ENCODE measurements around the gene TTC28. TPM values are rescaled to one million over a fixed set of nuclear protein-coding genes. Genes with fewer than 3 reads are reported as not detected.

Gene TTC28
- polyA plus RNA-seq, 1 donor from 2014 or later = 14.8 TPM

DNA sequence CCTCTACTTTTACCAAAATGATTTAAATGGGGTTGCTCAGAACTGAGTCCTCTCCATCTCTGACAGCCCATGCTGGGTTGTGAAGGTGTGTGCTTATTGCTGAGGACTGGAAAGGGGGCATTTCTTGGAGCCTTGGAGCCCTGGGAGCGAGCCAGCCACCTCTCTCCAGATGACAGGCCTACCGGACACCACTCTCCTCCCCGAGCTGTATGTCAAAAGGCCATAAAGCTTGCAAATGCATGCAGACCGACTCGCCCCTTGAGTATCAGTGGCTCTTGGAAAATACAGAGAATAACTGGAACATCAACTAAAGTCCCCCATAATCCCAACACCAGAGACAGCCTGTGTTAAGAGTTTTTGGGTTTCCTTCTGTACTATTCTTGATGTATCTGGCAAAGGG is 692.7 kb downstream of the TTC28 start:
- no peaks in the 10 kb centered on the region for H3K9me2 ChIP-seq (ENCODE audit: insufficient read depth, low read length)
- no peaks in the 10 kb centered on the region for H3K9me3 ChIP-seq (ENCODE audit: low read length)
- no peaks in the 10 kb centered on the region for H3F3A ChIP-seq (ENCODE audit: insufficient read depth, low read length, poor library complexity, severe bottlenecking)
- no peak overlapping the region for H3K4me2 ChIP-seq (ENCODE audit: low read length)
- no peaks in the 10 kb centered on the region for H3K79me2 ChIP-seq (replicated peaks; ENCODE audit: insufficient read depth, low read length)
- H3K27me3 ChIP-seq (ENCODE audit: insufficient read depth, low read depth, low read length) = no peaks in the 10 kb centered on the region
- H3K4me3 ChIP-seq (ENCODE audit: low read length) = no peak overlapping the region
- peaks cover 3% of the 10 kb centered on the region for H3K36me3 ChIP-seq (ENCODE audit: insufficient read depth, low read length)
- no peak overlapping the region for H3K27ac ChIP-seq (ENCODE audit: low read length)
- no peak overlapping the region for H3K9ac ChIP-seq (ENCODE audit: low read length)
- no peak overlapping the region for H2AFZ ChIP-seq (ENCODE audit: low read depth, low read length)
- no peaks in the 10 kb centered on the region for H4K20me1 ChIP-seq (ENCODE audit: insufficient read depth)
- no peak for TF ChIP-seq EZH2 (IDR thresholded peaks at IDR 0.05; ENCODE audit: borderline replicate concordance, insufficient read depth, low read length, poor library complexity, severe bottlenecking)
- no peak for TF ChIP-seq EP300 (conservative IDR thresholded peaks at IDR 0.05; ENCODE audit: poor library complexity, severe bottlenecking)

DNA sequence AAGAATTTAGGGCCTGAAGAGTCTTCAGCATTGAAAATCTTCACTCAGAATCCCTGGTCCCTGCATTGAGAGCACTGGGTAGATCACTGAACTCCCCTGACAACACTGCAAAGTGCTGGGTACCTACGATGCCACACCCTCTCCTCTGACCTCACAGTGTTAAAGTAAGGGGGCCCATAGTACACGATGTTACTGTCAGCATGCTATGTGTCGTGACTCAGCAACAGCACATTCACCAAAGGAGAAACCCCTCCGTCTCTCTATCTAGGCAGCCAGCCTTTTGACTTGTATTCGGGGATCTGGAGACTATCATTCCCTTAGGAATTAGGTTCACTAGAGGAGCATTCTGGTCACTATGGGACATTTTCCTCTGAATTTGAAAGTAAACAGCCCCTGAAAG is 693.2 kb downstream of the TTC28 start:
- H3K4me3 ChIP-seq (ENCODE audit: low read length) = no peak overlapping the region
- H3K36me3 ChIP-seq (ENCODE audit: insufficient read depth, low read length) = no peaks in the 10 kb centered on the region
- H3K27me3 ChIP-seq (ENCODE audit: insufficient read depth, low read depth, low read length) = no peaks in the 10 kb centered on the region
- H3K9ac ChIP-seq (ENCODE audit: low read length) = no peak overlapping the region
- no peaks in the 10 kb centered on the region for H3K79me2 ChIP-seq (replicated peaks; ENCODE audit: insufficient read depth, low read length)
- H3K27ac ChIP-seq (ENCODE audit: low read length) = no peak overlapping the region
- H3K4me2 ChIP-seq (ENCODE audit: low read length) = no peak overlapping the region
- no peaks in the 10 kb centered on the region for H4K20me1 ChIP-seq (ENCODE audit: insufficient read depth)
- TF ChIP-seq, protein P1, sequence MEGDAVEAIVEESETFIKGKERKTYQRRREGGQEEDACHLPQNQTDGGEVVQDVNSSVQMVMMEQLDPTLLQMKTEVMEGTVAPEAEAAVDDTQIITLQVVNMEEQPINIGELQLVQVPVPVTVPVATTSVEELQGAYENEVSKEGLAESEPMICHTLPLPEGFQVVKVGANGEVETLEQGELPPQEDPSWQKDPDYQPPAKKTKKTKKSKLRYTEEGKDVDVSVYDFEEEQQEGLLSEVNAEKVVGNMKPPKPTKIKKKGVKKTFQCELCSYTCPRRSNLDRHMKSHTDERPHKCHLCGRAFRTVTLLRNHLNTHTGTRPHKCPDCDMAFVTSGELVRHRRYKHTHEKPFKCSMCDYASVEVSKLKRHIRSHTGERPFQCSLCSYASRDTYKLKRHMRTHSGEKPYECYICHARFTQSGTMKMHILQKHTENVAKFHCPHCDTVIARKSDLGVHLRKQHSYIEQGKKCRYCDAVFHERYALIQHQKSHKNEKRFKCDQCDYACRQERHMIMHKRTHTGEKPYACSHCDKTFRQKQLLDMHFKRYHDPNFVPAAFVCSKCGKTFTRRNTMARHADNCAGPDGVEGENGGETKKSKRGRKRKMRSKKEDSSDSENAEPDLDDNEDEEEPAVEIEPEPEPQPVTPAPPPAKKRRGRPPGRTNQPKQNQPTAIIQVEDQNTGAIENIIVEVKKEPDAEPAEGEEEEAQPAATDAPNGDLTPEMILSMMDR (IDR thresholded peaks at IDR 0.05; ENCODE audit: poor library complexity, severe bottlenecking) = no peak
- no peak for TF ChIP-seq POLR2AphosphoS5 (IDR thresholded peaks at IDR 0.05)
- TF ChIP-seq, protein P2, sequence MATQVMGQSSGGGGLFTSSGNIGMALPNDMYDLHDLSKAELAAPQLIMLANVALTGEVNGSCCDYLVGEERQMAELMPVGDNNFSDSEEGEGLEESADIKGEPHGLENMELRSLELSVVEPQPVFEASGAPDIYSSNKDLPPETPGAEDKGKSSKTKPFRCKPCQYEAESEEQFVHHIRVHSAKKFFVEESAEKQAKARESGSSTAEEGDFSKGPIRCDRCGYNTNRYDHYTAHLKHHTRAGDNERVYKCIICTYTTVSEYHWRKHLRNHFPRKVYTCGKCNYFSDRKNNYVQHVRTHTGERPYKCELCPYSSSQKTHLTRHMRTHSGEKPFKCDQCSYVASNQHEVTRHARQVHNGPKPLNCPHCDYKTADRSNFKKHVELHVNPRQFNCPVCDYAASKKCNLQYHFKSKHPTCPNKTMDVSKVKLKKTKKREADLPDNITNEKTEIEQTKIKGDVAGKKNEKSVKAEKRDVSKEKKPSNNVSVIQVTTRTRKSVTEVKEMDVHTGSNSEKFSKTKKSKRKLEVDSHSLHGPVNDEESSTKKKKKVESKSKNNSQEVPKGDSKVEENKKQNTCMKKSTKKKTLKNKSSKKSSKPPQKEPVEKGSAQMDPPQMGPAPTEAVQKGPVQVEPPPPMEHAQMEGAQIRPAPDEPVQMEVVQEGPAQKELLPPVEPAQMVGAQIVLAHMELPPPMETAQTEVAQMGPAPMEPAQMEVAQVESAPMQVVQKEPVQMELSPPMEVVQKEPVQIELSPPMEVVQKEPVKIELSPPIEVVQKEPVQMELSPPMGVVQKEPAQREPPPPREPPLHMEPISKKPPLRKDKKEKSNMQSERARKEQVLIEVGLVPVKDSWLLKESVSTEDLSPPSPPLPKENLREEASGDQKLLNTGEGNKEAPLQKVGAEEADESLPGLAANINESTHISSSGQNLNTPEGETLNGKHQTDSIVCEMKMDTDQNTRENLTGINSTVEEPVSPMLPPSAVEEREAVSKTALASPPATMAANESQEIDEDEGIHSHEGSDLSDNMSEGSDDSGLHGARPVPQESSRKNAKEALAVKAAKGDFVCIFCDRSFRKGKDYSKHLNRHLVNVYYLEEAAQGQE (IDR thresholded peaks at IDR 0.05; ENCODE audit: borderline replicate concordance) = no peak
- no peak for TF ChIP-seq TAF1 (IDR thresholded peaks at IDR 0.05; ENCODE audit: low read depth)
- TF ChIP-seq EZH2 (IDR thresholded peaks at IDR 0.05; ENCODE audit: borderline replicate concordance, insufficient read depth, low read length, poor library complexity, severe bottlenecking) = no peak
- TF ChIP-seq RAD21 (conservative IDR thresholded peaks at IDR 0.05) = no peak
- TF ChIP-seq MXI1 (conservative IDR thresholded peaks at IDR 0.05; ENCODE audit: poor library complexity, severe bottlenecking) = no peak
- no peak for TF ChIP-seq SMC3 (conservative IDR thresholded peaks at IDR 0.05; ENCODE audit: poor library complexity)
- no peak for TF ChIP-seq EP300 (conservative IDR thresholded peaks at IDR 0.05; ENCODE audit: poor library complexity, severe bottlenecking)
- no peaks in the 10 kb centered on the region for H3K9me3 ChIP-seq (ENCODE audit: low read length)
- H2AFZ ChIP-seq (ENCODE audit: low read depth, low read length) = no peak overlapping the region
- no peaks in the 10 kb centered on the region for H3K9me2 ChIP-seq (ENCODE audit: insufficient read depth, low read length)
- no peaks in the 10 kb centered on the region for H3F3A ChIP-seq (ENCODE audit: insufficient read depth, low read length, poor library complexity, severe bottlenecking)

All from neural cell (in vitro differentiated cells).